Neutrophil (primary cell): ENCODE measurements around the gene SPECC1L.

Source experiments
- H3K27ac ChIP-seq: fragments of 200-600 bp; sonication (generic); 2 replicates; pipeline ENCODE4 v1.5.1; 2016; ENCODE audit warnings: mild to moderate bottlenecking, moderate library complexity
- H3K27me3 ChIP-seq: fragments of 200-600 bp; sonication (generic); 2 replicates; pipeline ENCODE4 v1.6.0; 2016; ENCODE audit warnings: mild to moderate bottlenecking
- H3K36me3 ChIP-seq: fragments of 200-600 bp; sonication (generic); 2 replicates; pipeline ENCODE4 v1.5.1; 2017
- H3K4me1 ChIP-seq, 2 experiments: fragments of 200-600 bp in 1 of 2; sonication (generic) in 1 of 2; 1 replicate in 1 of 2; 2 replicates in 1 of 2; pipeline versions ENCODE4 v1.5.1 to v1.6.1; 2013 to 2016; ENCODE audit warnings: low read depth in 1 of 2, low read length in 1 of 2, mild to moderate bottlenecking in 1 of 2, moderate library complexity in 1 of 2; ENCODE audit not compliant: control insufficient read depth in 1 of 2, insufficient read depth in 1 of 2
- H3K4me3 ChIP-seq, 2 experiments: fragments of 200-600 bp in 1 of 2; sonication (generic) in 1 of 2; 1 replicate in 1 of 2; 2 replicates in 1 of 2; pipeline ENCODE4 v1.5.1; 2013 to 2016; ENCODE audit warnings: low read depth in 1 of 2, low read length in 1 of 2, mild to moderate bottlenecking in 1 of 2, moderate library complexity in 1 of 2
- H3K9me3 ChIP-seq: fragments of 200-600 bp; sonication (generic); 2 replicates; pipeline ENCODE4 v1.5.1; 2016
- CTCF ChIP-seq: fragments of 200-600 bp; sonication (generic); IDR thresholded peaks from 2 replicates; pipeline ENCODE4 v1.5.1; 2016; ENCODE audit warnings: antibody characterized with exemption

Gene SPECC1L

DNA sequence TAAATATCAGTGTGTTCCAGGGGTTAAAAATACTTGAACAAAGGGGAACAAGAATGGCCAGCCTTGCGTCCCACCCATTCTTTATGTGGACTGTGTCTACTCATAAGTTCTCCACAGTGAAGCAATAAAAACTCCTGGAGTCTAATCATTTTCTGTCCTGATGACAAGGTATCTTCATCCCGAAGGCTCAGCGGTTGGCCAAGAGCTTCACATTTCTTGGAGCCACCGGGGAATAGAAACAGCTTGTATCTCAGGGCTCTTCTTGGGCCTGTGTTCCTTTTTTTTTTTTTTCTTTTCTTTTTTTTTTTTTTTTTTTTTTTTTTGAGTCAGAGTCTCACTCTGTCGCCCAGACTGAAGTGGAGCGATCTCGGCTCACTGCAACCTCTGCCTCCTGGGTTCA lies 119.9 kb downstream of the SPECC1L start:
- Histone ChIP-seq H3K27me3 (no peaks in the 10 kb centered on the region), H3K4me1 (peaks cover 19 to 24% of the 10 kb centered on the region in 2 experiments), H3K36me3 (peaks cover under 1% of the 10 kb centered on the region), H3K9me3 (no peaks in the 10 kb centered on the region), H3K4me3 (no peak overlapping the region), H3K27ac (no peak overlapping the region)
- no peak for TF ChIP-seq CTCF

- Histone ChIP-seq H3K4me3 (no peak overlapping the region), H3K27ac (no peak overlapping the region), H3K4me1 (peaks cover 19 to 24% of the 10 kb centered on the region in 2 experiments), H3K27me3 (no peaks in the 10 kb centered on the region), H3K9me3 (no peaks in the 10 kb centered on the region), H3K36me3 (peaks cover 11% of the 10 kb centered on the region)
- TF ChIP-seq CTCF = no peak
These were observed 121.2 kb downstream of the SPECC1L start for GRCh38 chr22:24391836-24392217.

- Histone ChIP-seq H3K36me3 (peaks cover 12% of the 10 kb centered on the region), H3K27ac (no peak overlapping the region), H3K4me1 (peaks cover 19 to 24% of the 10 kb centered on the region in 2 experiments), H3K27me3 (no peaks in the 10 kb centered on the region), H3K4me3 (no peak overlapping the region), H3K9me3 (no peaks in the 10 kb centered on the region)
- TF ChIP-seq CTCF = no peak
These were observed 121.7 kb downstream of the SPECC1L start for GRCh38 chr22:24392218-24392931.

DNA sequence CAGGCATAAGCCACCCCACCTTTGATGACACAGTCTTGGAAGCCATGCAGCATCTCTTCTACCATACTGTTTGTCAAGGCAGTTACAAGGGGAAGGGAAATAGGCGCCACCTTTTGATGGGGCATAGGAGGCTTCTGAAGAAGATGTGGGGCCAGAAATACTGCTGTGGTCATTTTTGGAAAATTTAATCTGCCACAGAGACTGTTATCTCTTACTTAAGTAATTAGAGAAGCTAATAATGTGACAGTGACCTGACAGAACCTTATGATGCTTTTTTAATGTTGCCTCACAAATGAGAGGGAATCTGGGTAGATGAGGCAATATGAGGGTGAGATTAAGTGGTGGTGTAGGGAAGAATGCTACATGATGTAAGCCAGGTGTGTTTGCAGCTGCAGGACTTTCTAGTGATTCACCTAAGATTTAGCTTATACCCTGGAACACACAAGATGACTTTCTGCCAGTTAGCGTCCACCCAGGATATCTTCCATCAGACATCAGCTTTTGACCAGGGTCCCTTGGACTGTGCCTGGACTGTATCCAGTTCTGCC lies 122.5 kb downstream of the SPECC1L start:
- Histone ChIP-seq H3K4me3 (no peak overlapping the region), H3K27me3 (no peaks in the 10 kb centered on the region), H3K9me3 (no peaks in the 10 kb centered on the region), H3K36me3 (peaks cover 15% of the 10 kb centered on the region), H3K27ac (no peak overlapping the region), H3K4me1 (peaks cover 19 to 24% of the 10 kb centered on the region in 2 experiments)
- TF ChIP-seq CTCF = no peak

GRCh38 chr22:24393848-24394247 lies 123.2 kb downstream of the SPECC1L start:
- Histone ChIP-seq H3K4me1 (peaks cover 19 to 24% of the 10 kb centered on the region in 2 experiments), H3K27ac (peak overlapping the region; percentile 9), H3K36me3 (peaks cover 16% of the 10 kb centered on the region), H3K9me3 (no peaks in the 10 kb centered on the region), H3K27me3 (no peaks in the 10 kb centered on the region), H3K4me3 (no peak overlapping the region)
- TF ChIP-seq CTCF = no peak
